Measurements from ENCODE around the gene DNAJC12.
"Not testable (repeated sequence)": the region's sequence is repeated elsewhere in the genome, so short reads cannot be mapped to it uniquely, and the experiment has no call there.

The DNAJC12 gene

GRCh38 chr10:67780759-67781538 lies 57.0 kb downstream of the DNAJC12 start:
- Histone ChIP-seq H3K9me3 (ENCODE audit: control insufficient read depth in 1 of 2, low read length in 2 of 2) (no peaks in the 10 kb centered on the region), H3K4me3 (ENCODE audit: low read depth in 1 of 2, low read length in 2 of 2) (no peak overlapping the region), H3K27me3 (ENCODE audit: control insufficient read depth in 1 of 2, insufficient read depth in 2 of 2, low read length in 2 of 2) (no peaks in the 10 kb centered on the region)

GRCh38 chr10:67780204-67780621 lies 57.8 kb downstream of the DNAJC12 start:
- H3K27me3 ChIP-seq (ENCODE audit: control insufficient read depth in 1 of 2, insufficient read depth in 2 of 2, low read length in 2 of 2); H3K36me3 ChIP-seq (ENCODE audit: control insufficient read depth in 1 of 2, insufficient read depth in 2 of 2, low read length in 2 of 2); H3K9ac ChIP-seq (ENCODE audit: low read depth in 1 of 2, low read length in 2 of 2); H3K9me3 ChIP-seq (ENCODE audit: control insufficient read depth in 1 of 2, low read length in 2 of 2); H3K4me3 ChIP-seq (ENCODE audit: low read depth in 1 of 2, low read length in 2 of 2); H3K27ac ChIP-seq (ENCODE audit: low read depth, low read length); H3K4me1 ChIP-seq (ENCODE audit: control insufficient read depth in 1 of 2, insufficient read depth in 2 of 2, low read length in 2 of 2): not testable (repeated sequence)

More at GRCh38 chr10:67780759-67781538, 57.0 kb downstream of the DNAJC12 start:
- Histone ChIP-seq H3K36me3 (ENCODE audit: control insufficient read depth in 1 of 2, insufficient read depth in 2 of 2, low read length in 2 of 2) (no peaks in the 10 kb centered on the region), H3K27ac (ENCODE audit: low read depth, low read length) (no peak overlapping the region), H3K9ac (ENCODE audit: low read depth in 1 of 2, low read length in 2 of 2) (no peak overlapping the region), H3K4me1 (ENCODE audit: control insufficient read depth in 1 of 2, insufficient read depth in 2 of 2, low read length in 2 of 2) (peaks cover 8 to 9% of the 10 kb centered on the region in 2 donors)

- no peak overlapping the region for H3K27ac ChIP-seq (ENCODE audit: low read depth, low read length)
- no peaks in the 10 kb centered on the region for H3K36me3 ChIP-seq (ENCODE audit: control insufficient read depth in 1 of 2, insufficient read depth in 2 of 2, low read length in 2 of 2)
- no peak overlapping the region for H3K9ac ChIP-seq (ENCODE audit: low read depth in 1 of 2, low read length in 2 of 2)
- H3K4me3 ChIP-seq (ENCODE audit: low read depth in 1 of 2, low read length in 2 of 2): no peak overlapping the region
- no peaks in the 10 kb centered on the region for H3K27me3 ChIP-seq (ENCODE audit: control insufficient read depth in 1 of 2, insufficient read depth in 2 of 2, low read length in 2 of 2)
- H3K4me1 ChIP-seq (ENCODE audit: control insufficient read depth in 1 of 2, insufficient read depth in 2 of 2, low read length in 2 of 2): peaks cover 8 to 9% of the 10 kb centered on the region in 2 donors
- H3K9me3 ChIP-seq (ENCODE audit: control insufficient read depth in 1 of 2, low read length in 2 of 2): no peaks in the 10 kb centered on the region
Measured at GRCh38 chr10:67779465-67780203, 58.4 kb downstream of the DNAJC12 start.

GRCh38 chr10:67776371-67776770 lies 61.6 kb downstream of the DNAJC12 start:
- Histone ChIP-seq H3K9me3 (ENCODE audit: control insufficient read depth in 1 of 2, low read length in 2 of 2) (no peaks in the 10 kb centered on the region), H3K36me3 (ENCODE audit: control insufficient read depth in 1 of 2, insufficient read depth in 2 of 2, low read length in 2 of 2) (no peaks in the 10 kb centered on the region), H3K4me3 (ENCODE audit: low read depth in 1 of 2, low read length in 2 of 2) (no peak overlapping the region), H3K9ac (ENCODE audit: low read depth in 1 of 2, low read length in 2 of 2) (no peak overlapping the region), H3K4me1 (ENCODE audit: control insufficient read depth in 1 of 2, insufficient read depth in 2 of 2, low read length in 2 of 2) (no peaks in the 10 kb centered on the region), H3K27ac (ENCODE audit: low read depth, low read length) (no peak overlapping the region), H3K27me3 (ENCODE audit: control insufficient read depth in 1 of 2, insufficient read depth in 2 of 2, low read length in 2 of 2) (no peaks in the 10 kb centered on the region)

- Histone ChIP-seq H3K4me1 (ENCODE audit: control insufficient read depth in 1 of 2, insufficient read depth in 2 of 2, low read length in 2 of 2) (no peaks in the 10 kb centered on the region), H3K27me3 (ENCODE audit: control insufficient read depth in 1 of 2, insufficient read depth in 2 of 2, low read length in 2 of 2) (no peaks in the 10 kb centered on the region), H3K36me3 (ENCODE audit: control insufficient read depth in 1 of 2, insufficient read depth in 2 of 2, low read length in 2 of 2) (no peaks in the 10 kb centered on the region), H3K4me3 (ENCODE audit: low read depth in 1 of 2, low read length in 2 of 2) (no peak overlapping the region), H3K9me3 (ENCODE audit: control insufficient read depth in 1 of 2, low read length in 2 of 2) (no peaks in the 10 kb centered on the region), H3K9ac (ENCODE audit: low read depth in 1 of 2, low read length in 2 of 2) (no peak overlapping the region), H3K27ac (ENCODE audit: low read depth, low read length) (no peak overlapping the region)
Measured at GRCh38 chr10:67775279-67775678, 62.7 kb downstream of the DNAJC12 start.

GRCh38 chr10:67772894-67773511 lies 65.0 kb downstream of the DNAJC12 start:
- Histone ChIP-seq H3K4me1 (ENCODE audit: control insufficient read depth in 1 of 2, insufficient read depth in 2 of 2, low read length in 2 of 2) (no peaks in the 10 kb centered on the region), H3K9me3 (ENCODE audit: control insufficient read depth in 1 of 2, low read length in 2 of 2) (no peaks in the 10 kb centered on the region), H3K27me3 (ENCODE audit: control insufficient read depth in 1 of 2, insufficient read depth in 2 of 2, low read length in 2 of 2) (no peaks in the 10 kb centered on the region), H3K4me3 (ENCODE audit: low read depth in 1 of 2, low read length in 2 of 2) (no peak overlapping the region), H3K27ac (ENCODE audit: low read depth, low read length) (no peak overlapping the region), H3K9ac (ENCODE audit: low read depth in 1 of 2, low read length in 2 of 2) (no peak overlapping the region), H3K36me3 (ENCODE audit: control insufficient read depth in 1 of 2, insufficient read depth in 2 of 2, low read length in 2 of 2) (no peaks in the 10 kb centered on the region)

- Histone ChIP-seq H3K9ac (ENCODE audit: low read depth in 1 of 2, low read length in 2 of 2) (no peak overlapping the region), H3K27ac (ENCODE audit: low read depth, low read length) (no peak overlapping the region), H3K27me3 (ENCODE audit: control insufficient read depth in 1 of 2, insufficient read depth in 2 of 2, low read length in 2 of 2) (no peaks in the 10 kb centered on the region), H3K9me3 (ENCODE audit: control insufficient read depth in 1 of 2, low read length in 2 of 2) (no peaks in the 10 kb centered on the region), H3K4me1 (ENCODE audit: control insufficient read depth in 1 of 2, insufficient read depth in 2 of 2, low read length in 2 of 2) (no peaks in the 10 kb centered on the region), H3K4me3 (ENCODE audit: low read depth in 1 of 2, low read length in 2 of 2) (no peak overlapping the region), H3K36me3 (ENCODE audit: control insufficient read depth in 1 of 2, insufficient read depth in 2 of 2, low read length in 2 of 2) (no peaks in the 10 kb centered on the region)
Measured at GRCh38 chr10:67772151-67772550, 65.8 kb downstream of the DNAJC12 start.

GRCh38 chr10:67771200-67771599 lies 66.8 kb downstream of the DNAJC12 start:
- H3K4me3 ChIP-seq (ENCODE audit: low read depth in 1 of 2, low read length in 2 of 2): no peak overlapping the region
- no peaks in the 10 kb centered on the region for H3K36me3 ChIP-seq (ENCODE audit: control insufficient read depth in 1 of 2, insufficient read depth in 2 of 2, low read length in 2 of 2)

GRCh38 chr10:67770537-67770936 lies 67.5 kb downstream of the DNAJC12 start:
- H3K4me1 ChIP-seq (ENCODE audit: control insufficient read depth in 1 of 2, insufficient read depth in 2 of 2, low read length in 2 of 2): no peaks in the 10 kb centered on the region
- H3K27ac ChIP-seq (ENCODE audit: low read depth, low read length): no peak overlapping the region
- no peak overlapping the region for H3K4me3 ChIP-seq (ENCODE audit: low read depth in 1 of 2, low read length in 2 of 2)
- no peaks in the 10 kb centered on the region for H3K27me3 ChIP-seq (ENCODE audit: control insufficient read depth in 1 of 2, insufficient read depth in 2 of 2, low read length in 2 of 2)
- no peaks in the 10 kb centered on the region for H3K9me3 ChIP-seq (ENCODE audit: control insufficient read depth in 1 of 2, low read length in 2 of 2)
- H3K9ac ChIP-seq (ENCODE audit: low read depth in 1 of 2, low read length in 2 of 2): no peak overlapping the region
- H3K36me3 ChIP-seq (ENCODE audit: control insufficient read depth in 1 of 2, insufficient read depth in 2 of 2, low read length in 2 of 2): no peaks in the 10 kb centered on the region

More at GRCh38 chr10:67771200-67771599, 66.8 kb downstream of the DNAJC12 start:
- Histone ChIP-seq H3K4me1 (ENCODE audit: control insufficient read depth in 1 of 2, insufficient read depth in 2 of 2, low read length in 2 of 2) (no peaks in the 10 kb centered on the region), H3K9ac (ENCODE audit: low read depth in 1 of 2, low read length in 2 of 2) (no peak overlapping the region), H3K27me3 (ENCODE audit: control insufficient read depth in 1 of 2, insufficient read depth in 2 of 2, low read length in 2 of 2) (no peaks in the 10 kb centered on the region), H3K9me3 (ENCODE audit: control insufficient read depth in 1 of 2, low read length in 2 of 2) (no peaks in the 10 kb centered on the region), H3K27ac (ENCODE audit: low read depth, low read length) (no peak overlapping the region)

- no peak overlapping the region for H3K4me3 ChIP-seq (ENCODE audit: low read depth in 1 of 2, low read length in 2 of 2)
- no peak overlapping the region for H3K9ac ChIP-seq (ENCODE audit: low read depth in 1 of 2, low read length in 2 of 2)
- H3K36me3 ChIP-seq (ENCODE audit: control insufficient read depth in 1 of 2, insufficient read depth in 2 of 2, low read length in 2 of 2): no peaks in the 10 kb centered on the region
- peaks cover 0 to 5% of the 10 kb centered on the region in 2 donors for H3K4me1 ChIP-seq (ENCODE audit: control insufficient read depth in 1 of 2, insufficient read depth in 2 of 2, low read length in 2 of 2)
- H3K27ac ChIP-seq (ENCODE audit: low read depth, low read length): no peak overlapping the region
- H3K9me3 ChIP-seq (ENCODE audit: control insufficient read depth in 1 of 2, low read length in 2 of 2): no peaks in the 10 kb centered on the region
- no peaks in the 10 kb centered on the region for H3K27me3 ChIP-seq (ENCODE audit: control insufficient read depth in 1 of 2, insufficient read depth in 2 of 2, low read length in 2 of 2)
Measured at GRCh38 chr10:67767244-67767643, 70.7 kb downstream of the DNAJC12 start.

All from duodenal mucosa (tissue), 2 donors.